Panc1 (cell line): ENCODE results near the gene ATCAY.

ENCODE experiments used
- CTCF ChIP-seq: fragments of 450-650 bp; IDR thresholded peaks from 2 replicates; pipeline ENCODE4 v1.5.1; 2017; ENCODE audit warnings: mild to moderate bottlenecking
- POLR2AphosphoS5 ChIP-seq: IDR thresholded peaks from 2 replicates; pipeline ENCODE4 v1.6.1; 2012; ENCODE audit warnings: mild to moderate bottlenecking, low read depth, low read length, moderate library complexity

GRCh38 chr19:3950871-3951861 lies 70.7 kb downstream of the ATCAY start:
- no peak for TF ChIP-seq CTCF
- TF ChIP-seq POLR2AphosphoS5: no peak
